Measurements from ENCODE around the gene CATSPERE.
"Not testable (repeated sequence)": the region's sequence is repeated elsewhere in the genome, so short reads cannot be mapped to it uniquely, and the experiment has no call there.

CATSPERE gene

GRCh38 chr1:244653439-244654107, 192.5 kb downstream of the CATSPERE start:
- ChIA-PET CTCF (interaction anchor here (0.7 to 0.9 kb wide), 2 partner anchors 102 to 143 kb away, joined by 3 read pairs; no protein-coding TSS in a partner anchor), POLR2A (interaction anchor here (0.8 to 2.4 kb wide), 6 partner anchors 10 to 210 kb away, joined by 3 to 14 read pairs (median 4); partner anchors contain the start of gene HNRNPU)
- DNase-seq (ENCODE audit: extremely low spot score) = peak; percentile 22

GRCh38 chr1:244654108-244655038, 193.3 kb downstream of the CATSPERE start:
- CTCF ChIA-PET = no interaction called here
- TF ChIP-seq L3MBTL2 (conservative IDR thresholded peaks at IDR 0.05) (0 out of 2 replicates have a peak, but pooled peaks have one; percentile 26), PKNOX1 (IDR thresholded peaks at IDR 0.05) (no peak; the same call in none of the 2 replicates)
- DNase-seq (ENCODE audit: extremely low spot score) = no peak
- POLR2A ChIA-PET = interaction anchor here (1.0 to 1.4 kb wide), 4 partner anchors 10 to 180 kb away, joined by 3 to 9 read pairs (median 4); no protein-coding TSS in a partner anchor

More at GRCh38 chr1:244653439-244654107, 192.5 kb downstream of the CATSPERE start:
- TF ChIP-seq L3MBTL2 (conservative IDR thresholded peaks at IDR 0.05) (peak; percentile 16; the same call in 1 of the 2 replicates), CTBP1 (IDR thresholded peaks at IDR 0.05; ENCODE audit: borderline replicate concordance) (no peak)

- ChIA-PET CTCF (no interaction called here), POLR2A (interaction anchor here (1.0 kb wide), 1 partner anchor 10 kb away, joined by 3 read pairs; no protein-coding TSS in a partner anchor)
- DNase-seq (ENCODE audit: extremely low spot score) = no peak
- TF ChIP-seq FOXM1 (IDR thresholded peaks at IDR 0.05; ENCODE audit: borderline replicate concordance) (no peak), BHLHE40 (IDR thresholded peaks at IDR 0.05; ENCODE audit: borderline replicate concordance) (no peak), ELF4 (IDR thresholded peaks at IDR 0.05) (no peak), LEF1 (IDR thresholded peaks at IDR 0.05; ENCODE audit: borderline replicate concordance) (no peak), FOXK2 (IDR thresholded peaks at IDR 0.05) (no peak), CTBP1 (IDR thresholded peaks at IDR 0.05; ENCODE audit: borderline replicate concordance) (no peak), ARNT (IDR thresholded peaks at IDR 0.05) (no peak), NFRKB (IDR thresholded peaks at IDR 0.05) (no peak), TARDBP (IDR thresholded peaks at IDR 0.05) (no peak), FOXA1 (IDR thresholded peaks at IDR 0.05) (no peak), HDGF (IDR thresholded peaks at IDR 0.05; ENCODE audit: borderline replicate concordance) (no peak), L3MBTL2 (conservative IDR thresholded peaks at IDR 0.05) (no peak)
Observed at GRCh38 chr1:244655186-244655585, 194.1 kb downstream of the CATSPERE start.

GRCh38 chr1:244657421-244657820, 196.3 kb downstream of the CATSPERE start:
- no peak for DNase-seq (ENCODE audit: extremely low spot score)
- CTCF ChIA-PET = interaction anchor here (0.6 kb wide), 1 partner anchor 32 kb away, joined by 3 read pairs; no protein-coding TSS in a partner anchor
- POLR2A ChIA-PET = no interaction called here
- no peak for TF ChIP-seq BHLHE40 (IDR thresholded peaks at IDR 0.05; ENCODE audit: borderline replicate concordance)
- no peak for TF ChIP-seq SP1 (IDR thresholded peaks at IDR 0.05)
- no peak for TF ChIP-seq HDGF (IDR thresholded peaks at IDR 0.05; ENCODE audit: borderline replicate concordance)

GRCh38 chr1:244659694-244660093, 198.6 kb downstream of the CATSPERE start:
- no peak for DNase-seq (ENCODE audit: extremely low spot score)
- TF ChIP-seq TARDBP (IDR thresholded peaks at IDR 0.05) = no peak
- TF ChIP-seq BHLHE40 (IDR thresholded peaks at IDR 0.05; ENCODE audit: borderline replicate concordance) = no peak
- TF ChIP-seq NFRKB (IDR thresholded peaks at IDR 0.05) = no peak
- no peak for TF ChIP-seq ELF4 (IDR thresholded peaks at IDR 0.05)
- TF ChIP-seq LEF1 (IDR thresholded peaks at IDR 0.05; ENCODE audit: borderline replicate concordance) = no peak
- TF ChIP-seq FOXK2 (IDR thresholded peaks at IDR 0.05) = no peak
- no peak for TF ChIP-seq ARNT (IDR thresholded peaks at IDR 0.05)
- no peak for TF ChIP-seq FOXA1 (IDR thresholded peaks at IDR 0.05)
- no peak for TF ChIP-seq SP1 (IDR thresholded peaks at IDR 0.05)
- TF ChIP-seq CTBP1 (IDR thresholded peaks at IDR 0.05; ENCODE audit: borderline replicate concordance) = no peak
- ChIA-PET POLR2A (interaction anchor here (0.8 to 1.5 kb wide), 2 partner anchors 9 to 60 kb away, joined by 3 read pairs; no protein-coding TSS in a partner anchor), CTCF (interaction anchor here (1.0 kb wide), 1 partner anchor 142 kb away, joined by 3 read pairs; no protein-coding TSS in a partner anchor)

GRCh38 chr1:244660595-244660994, 199.5 kb downstream of the CATSPERE start:
- ChIA-PET POLR2A (no interaction called here), CTCF (no interaction called here)
- TF ChIP-seq ARNT (IDR thresholded peaks at IDR 0.05) (no peak), ELF4 (IDR thresholded peaks at IDR 0.05) (no peak), ZNF384 (IDR thresholded peaks at IDR 0.05) (no peak), PKNOX1 (IDR thresholded peaks at IDR 0.05) (no peak), L3MBTL2 (conservative IDR thresholded peaks at IDR 0.05) (no peak), FOXA1 (IDR thresholded peaks at IDR 0.05) (no peak)
- DNase-seq (ENCODE audit: extremely low spot score) = no peak

GRCh38 chr1:244661569-244662312, 200.7 kb downstream of the CATSPERE start:
- CTCF ChIA-PET; DNase-seq (ENCODE audit: extremely low spot score); POLR2A ChIA-PET: not testable (repeated sequence)

Measured in HEK293T (cell line).